ENCODE data around the gene RAB30.

The RAB30 gene

DNA sequence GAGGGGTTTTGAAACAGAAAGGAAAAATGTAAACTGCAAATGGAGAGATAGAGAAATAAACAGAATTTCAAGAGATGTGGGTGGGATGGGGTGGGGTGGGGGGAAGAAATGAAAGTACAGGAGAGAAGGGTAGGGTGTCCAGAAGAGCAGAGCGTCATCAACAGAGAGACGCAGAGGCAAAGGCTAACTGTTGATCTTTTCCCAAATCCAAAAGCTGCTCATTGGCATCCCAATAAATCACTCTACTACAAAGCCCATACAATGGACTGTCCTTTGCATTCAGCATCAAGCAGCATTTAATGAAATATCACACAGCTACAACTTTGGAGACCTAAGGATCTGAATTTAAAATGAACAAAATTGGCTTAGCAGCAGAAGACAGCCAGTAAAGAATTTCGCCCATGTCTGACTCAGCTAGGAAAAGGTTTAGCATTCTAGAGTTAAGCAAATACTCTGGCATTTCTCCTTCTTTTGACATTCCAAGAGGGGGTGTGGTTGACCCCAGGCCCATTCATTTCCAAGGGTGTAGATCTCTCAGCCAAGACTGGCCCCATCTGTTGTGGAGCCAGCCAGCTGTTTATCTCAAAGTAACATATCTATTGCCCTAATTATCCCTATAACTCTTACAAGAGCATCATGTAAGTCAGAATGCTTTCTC, 1.5 kb downstream of the RAB30 start:
- DNase-seq = no peak

GRCh38 chr11:83069441-83070043, 2.2 kb downstream of the RAB30 start:
- DNase-seq = peak; percentile 9

- DNase-seq = no peak
Observed at GRCh38 chr11:83068568-83068967, 3.1 kb downstream of the RAB30 start.

DNA sequence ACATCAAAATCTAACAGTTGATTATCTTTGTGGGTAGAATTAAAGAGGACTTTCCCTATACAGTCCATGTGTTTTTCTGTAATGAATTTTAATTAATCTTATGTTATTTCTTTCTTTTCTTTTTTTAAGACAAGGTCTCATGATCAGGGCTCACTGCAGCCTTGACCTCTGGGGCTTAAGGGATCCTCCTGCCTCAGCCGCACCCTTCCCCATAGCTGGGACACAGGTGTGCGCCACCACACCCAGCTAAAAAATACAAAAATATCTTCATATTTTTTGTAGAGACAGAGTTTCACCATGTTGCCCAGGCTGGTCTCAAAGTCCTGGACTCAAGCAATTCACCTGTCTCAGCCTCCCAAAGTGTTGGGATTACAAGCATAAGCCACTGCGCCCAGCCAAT, 7.7 kb downstream of the RAB30 start:
- no peak for DNase-seq

DNA sequence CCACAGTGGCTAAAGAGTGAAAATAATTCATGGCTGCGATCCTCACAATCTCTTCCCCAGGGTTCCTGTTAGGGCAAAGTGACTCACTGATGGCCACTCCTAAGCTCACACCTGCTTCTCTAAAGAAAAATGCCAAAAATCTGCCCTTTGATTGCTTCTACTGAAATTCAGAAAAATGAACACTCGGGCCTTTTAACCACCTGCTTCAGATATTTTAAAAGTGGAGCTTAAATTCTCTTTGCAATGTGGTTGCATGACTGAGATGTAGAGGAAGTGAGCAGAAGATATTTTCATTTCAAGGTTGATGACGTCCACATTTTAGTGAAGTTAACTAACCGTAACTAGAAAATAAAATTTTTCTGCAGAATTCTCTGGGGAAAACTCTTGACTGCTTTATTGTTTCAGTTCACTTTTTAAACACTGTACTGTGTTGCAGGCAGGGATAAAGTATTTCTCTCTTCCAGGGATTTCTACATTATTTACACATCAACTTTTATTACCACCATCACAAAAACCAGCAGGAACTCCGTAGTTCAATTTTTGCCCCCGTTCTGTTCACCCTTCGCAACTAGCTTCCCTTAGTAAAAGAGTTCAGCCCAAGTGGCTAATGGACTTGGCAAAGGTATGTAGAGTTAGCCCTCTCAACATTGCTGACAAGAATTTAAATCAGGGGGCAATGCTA, 8.5 kb downstream of the RAB30 start:
- DNase-seq = no peak

DNA sequence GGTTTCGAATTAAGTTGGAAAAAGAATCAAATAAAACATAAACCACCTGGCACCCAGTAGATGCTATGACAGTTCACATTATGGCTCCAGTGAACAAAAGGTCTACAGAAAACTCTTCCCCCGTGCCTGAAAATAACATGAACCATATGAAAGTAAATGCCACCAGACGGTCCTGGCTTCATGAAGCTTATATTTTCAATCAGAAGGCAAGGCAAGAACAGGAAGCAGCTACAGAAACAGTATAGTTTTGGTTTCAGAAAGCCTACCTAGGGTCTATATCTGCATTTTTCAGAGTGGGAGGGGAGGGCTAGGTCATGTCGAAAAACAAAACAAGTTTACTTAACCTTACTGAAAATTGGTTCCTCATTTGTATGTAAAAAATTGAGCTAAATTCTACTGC, 9.8 kb downstream of the RAB30 start:
- DNase-seq = no peak

GRCh38 chr11:83060965-83061364, 10.7 kb downstream of the RAB30 start:
- DNase-seq = no peak

GRCh38 chr11:83057721-83058120, 14.0 kb downstream of the RAB30 start:
- DNase-seq = no peak

DNA sequence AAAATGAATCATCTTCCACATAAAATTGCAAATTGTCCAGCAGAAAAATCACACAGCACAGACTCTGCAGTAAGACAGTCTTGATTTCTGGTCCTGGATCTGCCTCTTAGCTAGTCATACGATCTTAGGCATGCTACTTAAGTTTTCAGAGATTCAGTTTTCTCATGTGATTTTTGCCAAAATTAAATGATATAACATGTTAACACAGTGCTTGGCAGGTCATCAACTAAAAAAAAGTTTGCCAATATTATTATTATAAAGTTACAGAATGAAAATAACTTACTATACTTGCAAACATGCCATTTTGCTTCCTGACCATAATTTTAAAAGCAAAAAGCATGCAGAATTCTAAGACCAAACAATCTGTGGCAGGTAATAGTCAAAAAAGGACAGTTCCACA, 15.1 kb downstream of the RAB30 start:
- DNase-seq = no peak

DNA sequence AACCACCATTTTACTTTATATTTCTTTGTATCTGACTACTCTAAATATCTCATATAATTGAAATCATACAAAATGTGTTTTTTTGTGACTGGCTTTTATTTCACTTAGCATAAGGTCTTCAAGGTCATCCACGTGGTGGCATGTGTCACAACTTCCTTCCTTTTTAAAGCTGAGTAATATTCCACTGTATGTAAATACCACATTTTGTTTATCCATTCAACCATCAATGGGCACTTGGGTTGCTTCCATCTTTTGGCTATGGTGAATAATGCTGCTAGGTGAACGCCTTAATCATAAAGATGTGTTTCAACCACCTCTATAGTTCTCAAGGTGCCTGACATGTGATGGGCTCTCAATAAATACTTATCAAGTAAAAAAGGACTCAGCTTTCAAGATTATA, 15.5 kb downstream of the RAB30 start:
- no peak for DNase-seq

DNA sequence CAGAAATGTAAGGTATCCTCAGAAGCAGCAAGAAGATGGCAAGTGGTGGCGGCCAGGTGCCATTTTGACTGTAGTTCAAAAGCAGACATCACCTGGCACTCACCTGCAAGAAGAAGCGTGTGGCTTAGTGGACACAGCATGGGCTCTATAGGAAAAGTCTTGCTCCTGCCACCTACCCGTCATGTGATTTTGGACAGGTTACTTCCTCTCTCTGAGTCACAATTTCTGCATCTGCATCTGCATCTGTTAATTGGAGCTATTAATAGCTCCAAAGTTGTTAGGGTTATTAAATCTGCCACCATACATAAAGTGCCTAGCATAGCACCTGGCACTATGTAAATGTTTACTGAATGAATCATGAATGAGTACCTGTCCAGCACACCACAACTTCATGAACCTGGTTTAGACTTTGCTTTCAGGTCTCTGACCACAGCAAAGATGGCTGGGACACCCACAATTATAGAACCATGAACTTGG, 16.8 kb downstream of the RAB30 start:
- DNase-seq = no peak

DNA sequence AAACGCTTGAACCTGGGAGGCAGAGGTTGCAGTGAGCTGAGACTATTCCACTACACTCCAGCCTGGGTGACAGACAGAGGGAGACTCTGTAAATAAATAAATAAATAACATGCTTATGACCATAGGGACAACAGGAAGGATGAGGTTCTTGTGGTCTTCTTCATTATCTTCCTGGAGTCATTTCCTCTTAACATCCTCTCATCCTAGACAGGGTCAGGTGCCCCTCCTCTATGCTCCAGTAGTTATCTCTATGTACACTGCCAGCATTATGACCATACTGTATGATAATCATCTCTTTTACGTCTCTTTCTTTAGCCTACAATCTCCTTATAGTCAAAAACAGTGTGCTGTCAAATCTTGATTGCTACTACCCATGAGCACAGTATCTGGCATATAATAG, 17.7 kb downstream of the RAB30 start:
- DNase-seq = no peak

DNA sequence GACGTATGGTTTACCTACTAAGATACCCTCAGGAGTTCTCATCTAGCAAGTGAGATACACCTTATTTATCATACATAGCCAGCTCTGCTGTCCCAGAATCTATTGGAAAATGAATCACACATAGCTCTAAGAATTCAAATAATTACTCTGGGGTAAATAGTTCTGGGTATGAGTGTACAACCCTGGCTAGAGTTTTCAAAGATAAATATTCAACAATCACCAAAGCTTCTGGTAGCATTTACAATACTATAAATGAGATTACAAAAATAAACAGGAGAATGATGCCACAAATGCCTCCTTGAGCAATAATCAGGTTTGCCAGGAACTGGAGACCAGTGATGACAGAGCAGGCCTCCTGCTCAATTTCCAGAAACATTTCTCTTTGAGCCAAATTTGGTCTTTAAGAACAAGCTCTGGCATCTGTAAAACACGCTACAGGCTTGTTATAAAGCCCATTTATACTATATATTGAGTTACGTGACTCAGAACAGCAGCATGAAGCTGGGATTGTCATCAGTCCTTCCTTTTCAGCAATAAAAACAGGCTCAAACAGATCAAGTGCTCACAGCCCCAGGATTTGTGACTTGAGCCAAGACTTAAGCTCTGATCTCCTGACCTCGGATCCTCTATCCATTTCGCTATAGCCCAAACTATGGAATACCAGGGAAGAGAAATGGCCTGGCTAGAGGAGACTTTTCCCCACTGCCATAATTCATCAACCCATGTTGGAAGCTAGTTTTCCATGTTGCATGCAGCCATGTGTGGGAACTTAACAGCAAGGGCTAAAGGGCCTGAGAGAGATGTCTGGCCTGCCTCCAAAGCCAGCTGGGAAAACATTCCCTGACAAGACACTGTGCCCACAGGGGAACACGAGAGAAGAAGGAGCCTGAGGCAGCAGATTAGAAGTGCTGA, 19.7 kb downstream of the RAB30 start:
- no peak for DNase-seq

- no peak for DNase-seq
Observed at GRCh38 chr11:83047515-83048225, 24.0 kb downstream of the RAB30 start.

GRCh38 chr11:83046621-83047172, 25.0 kb downstream of the RAB30 start:
- DNase-seq = no peak

GRCh38 chr11:83044958-83045712, 26.6 kb downstream of the RAB30 start:
- DNase-seq = no peak

DNA sequence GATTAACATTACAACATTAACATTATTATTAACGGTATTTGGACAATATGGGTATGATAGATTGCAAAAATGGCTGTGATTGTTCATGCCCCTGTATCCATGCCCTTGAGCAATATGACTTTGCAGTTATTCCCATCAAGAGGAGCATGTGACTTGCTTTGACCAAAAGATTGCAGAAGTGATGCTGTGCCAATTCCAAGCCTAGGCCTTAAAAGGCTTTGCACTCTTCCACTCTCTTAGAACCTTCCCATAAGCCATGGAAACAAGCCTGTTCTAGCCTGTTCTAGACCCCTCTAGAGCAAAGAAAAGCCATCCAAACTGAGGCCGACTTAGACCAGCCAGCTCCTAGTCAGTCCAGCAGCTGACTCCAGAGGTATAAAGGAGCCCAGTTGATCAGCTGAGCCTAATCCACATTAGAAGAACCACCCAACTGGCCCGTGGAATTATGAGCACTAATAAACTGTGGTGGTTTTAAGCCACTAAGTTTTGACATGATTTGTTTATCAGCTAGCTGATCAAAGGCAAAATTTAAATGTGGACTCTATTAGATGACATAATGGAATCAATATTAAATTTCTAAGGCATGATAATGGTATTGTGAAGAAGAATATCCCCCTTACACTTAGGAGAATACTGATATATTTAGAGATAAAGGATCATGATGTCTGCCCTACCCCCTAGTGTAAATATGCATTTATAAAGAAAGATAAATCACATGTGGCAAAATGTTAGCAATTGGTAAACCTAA, 28.6 kb downstream of the RAB30 start:
- DNase-seq = no peak

DNA sequence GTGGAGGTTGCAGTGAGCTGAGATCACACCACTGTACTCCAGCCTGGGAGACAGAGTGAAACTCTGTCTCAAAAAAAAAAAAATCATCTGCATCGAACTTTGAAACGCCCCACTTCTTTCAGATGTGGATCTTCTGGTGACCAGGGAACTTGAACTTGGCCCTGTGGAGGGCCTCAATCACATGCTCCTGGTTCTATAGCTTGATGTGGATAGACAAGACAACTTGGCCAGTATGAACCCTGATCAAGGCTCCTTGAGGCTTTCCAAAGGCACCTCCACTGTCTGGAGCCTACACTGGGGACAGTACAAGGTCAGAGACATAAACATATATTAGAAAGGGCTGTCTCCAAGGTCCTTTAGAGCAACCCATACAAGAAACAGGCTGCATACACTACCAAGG, 30.6 kb downstream of the RAB30 start:
- no peak for DNase-seq

- DNase-seq = no peak
Observed at GRCh38 chr11:83039566-83039965, 32.1 kb downstream of the RAB30 start.

DNA sequence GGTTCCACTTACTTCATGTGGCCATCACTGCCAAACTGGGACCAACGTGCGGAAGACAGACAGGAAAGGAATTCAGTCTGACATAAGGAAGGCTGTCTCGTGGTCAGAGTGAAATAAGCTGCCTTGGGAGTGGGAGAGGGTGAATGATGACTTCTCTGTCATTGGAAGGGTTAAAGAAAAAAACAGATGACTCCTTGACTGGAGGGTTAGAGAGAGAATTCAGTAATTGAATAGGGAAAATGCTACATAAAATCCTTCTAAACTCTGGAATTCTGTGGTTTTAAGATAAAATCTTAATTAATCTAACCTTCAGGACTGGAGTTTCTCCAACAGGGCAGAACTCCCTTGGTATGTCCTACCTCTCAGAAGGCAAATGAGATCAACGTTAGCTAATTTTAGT, 33.8 kb downstream of the RAB30 start:
- DNase-seq = no peak

- DNase-seq = no peak
Observed at GRCh38 chr11:83036701-83037100, 35.0 kb downstream of the RAB30 start.

Measured in retina (tissue), 1 donor.